Panc1 (cell line): ENCODE results near the gene FGF11.

Experiments used
- CTCF ChIP-seq: fragments of 450-650 bp; IDR thresholded peaks from 2 replicates; pipeline ENCODE4 v1.5.1; 2017; ENCODE audit warnings: mild to moderate bottlenecking
- POLR2AphosphoS5 ChIP-seq: IDR thresholded peaks from 2 replicates; pipeline ENCODE4 v1.6.1; 2012; ENCODE audit warnings: mild to moderate bottlenecking, low read depth, low read length, moderate library complexity
- REST ChIP-seq, 2 experiments: IDR thresholded peaks; 2 replicates each; pipeline ENCODE4 v1.6.1; 2011 to 2012; ENCODE audit warnings: low read depth in 2 of 2, control low read depth in 1 of 2, low read length in 1 of 2, mild to moderate bottlenecking in 1 of 2, moderate library complexity in 1 of 2; ENCODE audit not compliant: insufficient read depth in 1 of 2
- SIN3A ChIP-seq: IDR thresholded peaks from 2 replicates; pipeline ENCODE4 v1.6.1; 2012; ENCODE audit warnings: low read depth, mild to moderate bottlenecking, low read length, moderate library complexity, borderline replicate concordance; ENCODE audit not compliant: insufficient read depth
- TCF7L2 ChIP-seq: IDR thresholded peaks from 2 replicates; pipeline ENCODE4 v1.6.1; 2011; ENCODE audit warnings: mild to moderate bottlenecking, low read depth, low read length, inconsistent platforms

GRCh38 chr17:7417056-7417655 lies 22.2 kb upstream of the FGF11 start:
- no peak for TF ChIP-seq CTCF
- no peak for TF ChIP-seq POLR2AphosphoS5
- no peak for TF ChIP-seq SIN3A
- no peak for TF ChIP-seq REST (IDR thresholded peaks at IDR 0.05; ENCODE audit: insufficient read depth in 1 of 2, low read depth in 2 of 2, low read length in 1 of 2)
- no peak for TF ChIP-seq TCF7L2
